B cell (primary cell): Measurements from ENCODE around the gene CORO2A. TPM values are rescaled to one million over a fixed set of nuclear protein-coding genes. Genes with fewer than 3 reads are reported as not detected.

ENCODE experiments used
- ATAC-seq: fragments of 200-7000 bp; cut with Tn5 transposase; one replicate; pipeline ENCODE4 v1.10.0; 2021; ENCODE audit warnings: low read depth, mild to moderate bottlenecking, moderate number of reproducible peaks, moderate library complexity
- CTCF ChIA-PET: fragments of 350-600 bp; sonication (Branson Sonifier 250); formaldehyde crosslinking; loops from one replicate; lab custom pipeline; 2021; ENCODE audit warnings: antibody characterized with exemption, inconsistent platforms; lab: Charles Lee
- POLR2A ChIA-PET: fragments of 350-600 bp; sonication (Branson Sonifier 250); formaldehyde crosslinking; loops from one replicate; lab custom pipeline; 2021; ENCODE audit warnings: antibody characterized with exemption; lab: Charles Lee
- DNase-seq: peaks from one replicate; pipeline ENCODE4 v3.0.0; 2013
- H2AFZ ChIP-seq: 2 replicates; pipeline ENCODE4 v1.6.1; 2012; ENCODE audit warnings: mild to moderate bottlenecking, low read depth, low read length; ENCODE audit not compliant: insufficient read depth, poor library complexity, severe bottlenecking
- H3K27ac ChIP-seq, 2 donors: 1 replicate in 1 of 2; 2 replicates in 1 of 2; pipeline ENCODE4 v1.5.1; 2012 to 2013; ENCODE audit warnings: low read length in 2 of 2, mild to moderate bottlenecking in 2 of 2, moderate library complexity in 1 of 2
- H3K27me3 ChIP-seq, 4 experiments: fragments of 200-600 bp in 1 of 4; sonication (generic) in 1 of 4; replicated peaks in 1 of 4; 1 replicate in 2 of 4; 2 replicates in 2 of 4; pipeline versions ENCODE4 v1.6.1 to v1.7.0; 2013 to 2016; ENCODE audit warnings: low read length in 3 of 4, mild to moderate bottlenecking in 2 of 4, mixed read lengths in 1 of 4, moderate library complexity in 1 of 4; ENCODE audit not compliant: insufficient read depth in 4 of 4, control insufficient read depth in 3 of 4; ENCODE audit errors: control extremely low read depth in 1 of 4
- H3K36me3 ChIP-seq, 2 experiments: replicated peaks in 1 of 2; 1 replicate in 1 of 2; 2 replicates in 1 of 2; pipeline versions ENCODE4 v1.6.1 to v1.7.1; 2013; ENCODE audit warnings: low read length in 1 of 2; ENCODE audit not compliant: insufficient read depth in 2 of 2, control insufficient read depth in 1 of 2; ENCODE audit errors: control extremely low read depth in 1 of 2, extremely low read depth in 1 of 2
- H3K4me1 ChIP-seq, 2 donors: fragments of 200-600 bp in 1 of 2; sonication (generic) in 1 of 2; 1 replicate in 1 of 2; 2 replicates in 1 of 2; pipeline versions ENCODE4 v1.5.1 to v1.6.1; 2013 to 2017; ENCODE audit warnings: low read length in 2 of 2; ENCODE audit not compliant: control insufficient read depth in 2 of 2, insufficient read depth in 2 of 2
- H3K4me2 ChIP-seq: replicated peaks from 2 replicates; pipeline ENCODE3; 2012; ENCODE audit warnings: mild to moderate bottlenecking, low read depth, low read length; ENCODE audit not compliant: poor library complexity, severe bottlenecking
- H3K4me3 ChIP-seq, 5 experiments: fragments of 200-600 bp in 1 of 5; sonication (generic) in 1 of 5; 1 replicate in 3 of 5; 2 replicates in 2 of 5; pipeline versions ENCODE4 v1.5.1 to v1.7.0; 2011 to 2016; ENCODE audit warnings: low read length in 4 of 5, mild to moderate bottlenecking in 4 of 5, low read depth in 2 of 5, control low read depth in 1 of 5, moderate library complexity in 1 of 5; ENCODE audit not compliant: insufficient read depth in 1 of 5; ENCODE audit errors: control extremely low read depth in 1 of 5, extremely low read depth in 1 of 5
- H3K79me2 ChIP-seq: fragments of 200-600 bp; sonication (generic); one replicate; pipeline ENCODE4 v1.6.0; 2016; ENCODE audit warnings: low read length; ENCODE audit not compliant: control insufficient read depth, insufficient read depth
- H3K9ac ChIP-seq: fragments of 200-600 bp; sonication (generic); 2 replicates; pipeline ENCODE4 v1.6.1; 2017; ENCODE audit warnings: mild to moderate bottlenecking, low read length, moderate library complexity
- H3K9me3 ChIP-seq, 3 donors: one replicate each; pipeline versions ENCODE4 v1.6.1 to v1.7.1; 2013; ENCODE audit warnings: low read length in 2 of 3; ENCODE audit not compliant: control insufficient read depth in 2 of 3, insufficient read depth in 1 of 3; ENCODE audit errors: control extremely low read depth in 1 of 3
- H4K20me1 ChIP-seq: 2 replicates; pipeline ENCODE4 v1.6.0; 2012; ENCODE audit warnings: mild to moderate bottlenecking, low read length; ENCODE audit not compliant: insufficient read depth, control insufficient read depth, poor library complexity, severe bottlenecking
- H3K27ac Mint-ChIP-seq: one replicate; pipeline ENCODE4 v1.8.0; 2021; ENCODE audit warnings: mixed read lengths
- H3K27me3 Mint-ChIP-seq: one replicate; pipeline ENCODE4 v1.8.0; 2021; ENCODE audit warnings: mixed read lengths
- H3K4me1 Mint-ChIP-seq: one replicate; pipeline ENCODE4 v1.8.0; 2021; ENCODE audit warnings: mixed read lengths
- H3K4me3 Mint-ChIP-seq: one replicate; pipeline ENCODE4 v1.8.0; 2021; ENCODE audit warnings: mixed read lengths
- H3K9me3 Mint-ChIP-seq: one replicate; pipeline ENCODE4 v1.8.0; 2022; ENCODE audit warnings: mixed read lengths; ENCODE audit not compliant: insufficient read depth
- EZH2 ChIP-seq: IDR thresholded peaks from 2 replicates; pipeline ENCODE4 v1.6.1; 2012; ENCODE audit warnings: borderline replicate concordance, low read depth, mild to moderate bottlenecking, moderate library complexity, low read length; ENCODE audit not compliant: insufficient read depth, poor library complexity, severe bottlenecking
- WGBS: methylation state at CpG from one replicate; pipeline ENCODE4 v1.1.5; 2013; ENCODE audit warnings: missing lambda C conversion rate; ENCODE audit not compliant: insufficient coverage; 5-methylcytosine and 5-hydroxymethylcytosine counted together
- intact Hi-C: fragments of 100-400 bp; cut with micrococcal nuclease; formaldehyde crosslinking; loops from one replicate; pipeline ENCODE4 v1.10.0; 2022
- polyA plus RNA-seq: library from polyadenylated mRNA; depleted of rRNA; stranded (reverse); fragments of >200 nt; gene quantifications from 2 replicates; pipeline ENCODE4 v1.2.3, GENCODE V29; 2012
- total RNA-seq, 2 donors: library from RNA; stranded (reverse); fragments of 120-200 nt in 1 of 2; gene quantifications; 1 replicate in 1 of 2; 2 replicates in 1 of 2; pipeline versions ENCODE4 v1.2.3 to v1.2.4, GENCODE V29; 2013 to 2022
- TF ChIP-seq, protein P1 (sequence below): fragments of 200-600 bp; IDR thresholded peaks from one replicate; pipeline ENCODE4 v1.8.0; 2022; ENCODE audit warnings: antibody characterized with exemption, mild to moderate bottlenecking

The CORO2A gene
- total and polyA plus RNA-seq, 2 donors (not counting 1 experiment from before 2014, with no cell fraction given), result 1.1 to 2.0 TPM

DNA sequence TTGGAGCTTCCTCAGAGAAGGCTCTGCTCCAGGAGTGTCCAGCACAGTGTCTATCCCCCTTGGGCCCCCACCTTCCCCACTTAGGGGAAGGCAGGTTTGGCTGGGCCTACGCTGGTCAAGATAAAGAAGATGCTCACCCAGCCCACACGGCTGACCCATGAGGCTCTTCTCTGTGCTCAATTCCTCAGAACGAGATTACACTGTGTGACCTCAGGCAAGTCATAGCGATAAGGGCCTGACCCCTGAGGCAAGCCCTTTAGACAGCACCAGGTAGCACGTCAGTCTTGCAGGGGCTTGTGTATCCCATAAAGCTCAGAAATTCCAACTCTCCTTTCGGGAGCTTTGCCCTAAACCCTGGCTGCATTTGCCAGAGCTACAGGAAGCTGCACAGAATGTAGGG, 32.6 kb downstream of the CORO2A start:
- TF ChIP-seq, protein P1, sequence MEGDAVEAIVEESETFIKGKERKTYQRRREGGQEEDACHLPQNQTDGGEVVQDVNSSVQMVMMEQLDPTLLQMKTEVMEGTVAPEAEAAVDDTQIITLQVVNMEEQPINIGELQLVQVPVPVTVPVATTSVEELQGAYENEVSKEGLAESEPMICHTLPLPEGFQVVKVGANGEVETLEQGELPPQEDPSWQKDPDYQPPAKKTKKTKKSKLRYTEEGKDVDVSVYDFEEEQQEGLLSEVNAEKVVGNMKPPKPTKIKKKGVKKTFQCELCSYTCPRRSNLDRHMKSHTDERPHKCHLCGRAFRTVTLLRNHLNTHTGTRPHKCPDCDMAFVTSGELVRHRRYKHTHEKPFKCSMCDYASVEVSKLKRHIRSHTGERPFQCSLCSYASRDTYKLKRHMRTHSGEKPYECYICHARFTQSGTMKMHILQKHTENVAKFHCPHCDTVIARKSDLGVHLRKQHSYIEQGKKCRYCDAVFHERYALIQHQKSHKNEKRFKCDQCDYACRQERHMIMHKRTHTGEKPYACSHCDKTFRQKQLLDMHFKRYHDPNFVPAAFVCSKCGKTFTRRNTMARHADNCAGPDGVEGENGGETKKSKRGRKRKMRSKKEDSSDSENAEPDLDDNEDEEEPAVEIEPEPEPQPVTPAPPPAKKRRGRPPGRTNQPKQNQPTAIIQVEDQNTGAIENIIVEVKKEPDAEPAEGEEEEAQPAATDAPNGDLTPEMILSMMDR, result no peak
- TF ChIP-seq EZH2, result no peak
- ATAC-seq (no peak), DNase-seq (no peak)
- H3K4me1 Mint-ChIP-seq, result no peaks in the 10 kb centered on the region
- no peak overlapping the region for H3K4me3 Mint-ChIP-seq
- Histone ChIP-seq H3K4me3 (no peak overlapping the region), H3K36me3 (no peaks in the 10 kb centered on the region), H2AFZ (no peak overlapping the region), H3K27ac (no peak overlapping the region), H3K79me2 (no peaks in the 10 kb centered on the region), H3K4me1 (no peaks in the 10 kb centered on the region), H3K9ac (no peak overlapping the region), H4K20me1 (no peaks in the 10 kb centered on the region), H3K4me2 (no peak overlapping the region), H3K27me3 (no peaks in the 10 kb centered on the region), H3K9me3 (no peaks in the 10 kb centered on the region)
- no peaks in the 10 kb centered on the region for H3K27me3 Mint-ChIP-seq
- WGBS, result 92% methylated on average over 5 of the region's 6 CpGs
- ChIA-PET CTCF (no interaction called here), POLR2A (interaction anchor here (0.6 kb wide), 1 partner anchor 40 kb away, joined by 5 read pairs; no protein-coding TSS in a partner anchor)
- no peaks in the 10 kb centered on the region for H3K9me3 Mint-ChIP-seq
- intact Hi-C loops, result no loop called here
- H3K27ac Mint-ChIP-seq, result no peak overlapping the region

DNA sequence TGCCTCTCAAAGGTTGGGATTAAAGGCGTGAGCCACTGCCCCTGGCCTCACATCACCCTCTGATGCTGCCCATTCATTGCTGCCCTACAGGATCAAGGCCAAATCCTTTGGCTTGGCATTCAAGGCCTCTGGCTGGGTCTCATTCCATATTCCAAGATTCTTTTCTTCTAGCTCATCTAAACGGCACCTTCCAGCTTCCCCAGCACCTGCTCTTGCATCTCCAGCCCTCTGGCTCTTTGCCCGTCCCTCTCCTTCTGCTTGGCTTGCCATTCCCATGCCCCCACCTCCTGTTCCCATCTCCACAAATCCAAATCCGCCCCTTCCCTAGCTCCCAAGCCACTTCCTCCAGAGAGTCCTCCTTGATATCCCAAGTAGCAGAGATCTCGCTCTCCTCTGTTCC, 33.1 kb downstream of the CORO2A start:
- Histone ChIP-seq H3K9me3 (no peaks in the 10 kb centered on the region), H3K4me3 (no peak overlapping the region), H2AFZ (no peak overlapping the region), H3K27ac (no peak overlapping the region), H4K20me1 (no peaks in the 10 kb centered on the region), H3K79me2 (no peaks in the 10 kb centered on the region), H3K9ac (no peak overlapping the region), H3K36me3 (no peaks in the 10 kb centered on the region), H3K4me1 (no peaks in the 10 kb centered on the region), H3K4me2 (no peak overlapping the region), H3K27me3 (no peaks in the 10 kb centered on the region)
- ATAC-seq, result no peak
- TF ChIP-seq, protein P1, result no peak
- no peak for TF ChIP-seq EZH2
- POLR2A ChIA-PET, result no interaction called here
- WGBS, result 96% methylated on average over 5 of the region's 5 CpGs
- DNase-seq, result no peak
- H3K27me3 Mint-ChIP-seq, result no peaks in the 10 kb centered on the region
- intact Hi-C loops, result no loop called here
- CTCF ChIA-PET, result no interaction called here
- H3K4me1 Mint-ChIP-seq, result no peaks in the 10 kb centered on the region
- H3K9me3 Mint-ChIP-seq, result no peaks in the 10 kb centered on the region
- no peak overlapping the region for H3K4me3 Mint-ChIP-seq
- H3K27ac Mint-ChIP-seq, result peak overlapping the region; percentile 15
